ENCODE results near the gene C11orf98. TPM values are rescaled to one million over a fixed set of nuclear protein-coding genes. Genes with fewer than 3 reads are reported as not detected.
A peak's percentile ranks its signal among the peaks of the same experiment; 100 is the strongest.

Gene C11orf98
- polyA plus RNA-seq, 1 donor from 2014 or later, result 92.0 TPM

GRCh38 chr11:62673196-62673525 is 8.2 kb upstream of the C11orf98 start:
- TF ChIP-seq MXI1 (conservative IDR thresholded peaks at IDR 0.05; ENCODE audit: poor library complexity, severe bottlenecking) (no peak), EP300 (conservative IDR thresholded peaks at IDR 0.05; ENCODE audit: poor library complexity, severe bottlenecking) (no peak), SMC3 (conservative IDR thresholded peaks at IDR 0.05; ENCODE audit: poor library complexity) (no peak), TAF1 (IDR thresholded peaks at IDR 0.05; ENCODE audit: low read depth) (no peak), EZH2 (IDR thresholded peaks at IDR 0.05; ENCODE audit: borderline replicate concordance, insufficient read depth, low read length, poor library complexity, severe bottlenecking) (no peak), RAD21 (conservative IDR thresholded peaks at IDR 0.05) (no peak), POLR2AphosphoS5 (IDR thresholded peaks at IDR 0.05) (no peak)
- TF ChIP-seq, protein P1, sequence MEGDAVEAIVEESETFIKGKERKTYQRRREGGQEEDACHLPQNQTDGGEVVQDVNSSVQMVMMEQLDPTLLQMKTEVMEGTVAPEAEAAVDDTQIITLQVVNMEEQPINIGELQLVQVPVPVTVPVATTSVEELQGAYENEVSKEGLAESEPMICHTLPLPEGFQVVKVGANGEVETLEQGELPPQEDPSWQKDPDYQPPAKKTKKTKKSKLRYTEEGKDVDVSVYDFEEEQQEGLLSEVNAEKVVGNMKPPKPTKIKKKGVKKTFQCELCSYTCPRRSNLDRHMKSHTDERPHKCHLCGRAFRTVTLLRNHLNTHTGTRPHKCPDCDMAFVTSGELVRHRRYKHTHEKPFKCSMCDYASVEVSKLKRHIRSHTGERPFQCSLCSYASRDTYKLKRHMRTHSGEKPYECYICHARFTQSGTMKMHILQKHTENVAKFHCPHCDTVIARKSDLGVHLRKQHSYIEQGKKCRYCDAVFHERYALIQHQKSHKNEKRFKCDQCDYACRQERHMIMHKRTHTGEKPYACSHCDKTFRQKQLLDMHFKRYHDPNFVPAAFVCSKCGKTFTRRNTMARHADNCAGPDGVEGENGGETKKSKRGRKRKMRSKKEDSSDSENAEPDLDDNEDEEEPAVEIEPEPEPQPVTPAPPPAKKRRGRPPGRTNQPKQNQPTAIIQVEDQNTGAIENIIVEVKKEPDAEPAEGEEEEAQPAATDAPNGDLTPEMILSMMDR (IDR thresholded peaks at IDR 0.05; ENCODE audit: poor library complexity, severe bottlenecking), result no peak
- TF ChIP-seq, protein P2, sequence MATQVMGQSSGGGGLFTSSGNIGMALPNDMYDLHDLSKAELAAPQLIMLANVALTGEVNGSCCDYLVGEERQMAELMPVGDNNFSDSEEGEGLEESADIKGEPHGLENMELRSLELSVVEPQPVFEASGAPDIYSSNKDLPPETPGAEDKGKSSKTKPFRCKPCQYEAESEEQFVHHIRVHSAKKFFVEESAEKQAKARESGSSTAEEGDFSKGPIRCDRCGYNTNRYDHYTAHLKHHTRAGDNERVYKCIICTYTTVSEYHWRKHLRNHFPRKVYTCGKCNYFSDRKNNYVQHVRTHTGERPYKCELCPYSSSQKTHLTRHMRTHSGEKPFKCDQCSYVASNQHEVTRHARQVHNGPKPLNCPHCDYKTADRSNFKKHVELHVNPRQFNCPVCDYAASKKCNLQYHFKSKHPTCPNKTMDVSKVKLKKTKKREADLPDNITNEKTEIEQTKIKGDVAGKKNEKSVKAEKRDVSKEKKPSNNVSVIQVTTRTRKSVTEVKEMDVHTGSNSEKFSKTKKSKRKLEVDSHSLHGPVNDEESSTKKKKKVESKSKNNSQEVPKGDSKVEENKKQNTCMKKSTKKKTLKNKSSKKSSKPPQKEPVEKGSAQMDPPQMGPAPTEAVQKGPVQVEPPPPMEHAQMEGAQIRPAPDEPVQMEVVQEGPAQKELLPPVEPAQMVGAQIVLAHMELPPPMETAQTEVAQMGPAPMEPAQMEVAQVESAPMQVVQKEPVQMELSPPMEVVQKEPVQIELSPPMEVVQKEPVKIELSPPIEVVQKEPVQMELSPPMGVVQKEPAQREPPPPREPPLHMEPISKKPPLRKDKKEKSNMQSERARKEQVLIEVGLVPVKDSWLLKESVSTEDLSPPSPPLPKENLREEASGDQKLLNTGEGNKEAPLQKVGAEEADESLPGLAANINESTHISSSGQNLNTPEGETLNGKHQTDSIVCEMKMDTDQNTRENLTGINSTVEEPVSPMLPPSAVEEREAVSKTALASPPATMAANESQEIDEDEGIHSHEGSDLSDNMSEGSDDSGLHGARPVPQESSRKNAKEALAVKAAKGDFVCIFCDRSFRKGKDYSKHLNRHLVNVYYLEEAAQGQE (IDR thresholded peaks at IDR 0.05; ENCODE audit: borderline replicate concordance), result no peak
- Histone ChIP-seq H3K4me2 (ENCODE audit: low read length) (no peak overlapping the region), H3K36me3 (ENCODE audit: insufficient read depth, low read length) (no peaks in the 10 kb centered on the region), H3K79me2 (replicated peaks; ENCODE audit: insufficient read depth, low read length) (peaks cover 6% of the 10 kb centered on the region), H3K9ac (ENCODE audit: low read length) (no peak overlapping the region), H2AFZ (ENCODE audit: low read depth, low read length) (no peak overlapping the region), H3K9me2 (ENCODE audit: insufficient read depth, low read length) (no peaks in the 10 kb centered on the region), H3K27ac (ENCODE audit: low read length) (no peak overlapping the region), H3K4me3 (ENCODE audit: low read length) (no peak overlapping the region), H3K9me3 (ENCODE audit: low read length) (no peaks in the 10 kb centered on the region), H4K20me1 (ENCODE audit: insufficient read depth) (no peaks in the 10 kb centered on the region), H3F3A (ENCODE audit: insufficient read depth, low read length, poor library complexity, severe bottlenecking) (no peaks in the 10 kb centered on the region), H3K27me3 (ENCODE audit: insufficient read depth, low read depth, low read length) (no peaks in the 10 kb centered on the region)

DNA sequence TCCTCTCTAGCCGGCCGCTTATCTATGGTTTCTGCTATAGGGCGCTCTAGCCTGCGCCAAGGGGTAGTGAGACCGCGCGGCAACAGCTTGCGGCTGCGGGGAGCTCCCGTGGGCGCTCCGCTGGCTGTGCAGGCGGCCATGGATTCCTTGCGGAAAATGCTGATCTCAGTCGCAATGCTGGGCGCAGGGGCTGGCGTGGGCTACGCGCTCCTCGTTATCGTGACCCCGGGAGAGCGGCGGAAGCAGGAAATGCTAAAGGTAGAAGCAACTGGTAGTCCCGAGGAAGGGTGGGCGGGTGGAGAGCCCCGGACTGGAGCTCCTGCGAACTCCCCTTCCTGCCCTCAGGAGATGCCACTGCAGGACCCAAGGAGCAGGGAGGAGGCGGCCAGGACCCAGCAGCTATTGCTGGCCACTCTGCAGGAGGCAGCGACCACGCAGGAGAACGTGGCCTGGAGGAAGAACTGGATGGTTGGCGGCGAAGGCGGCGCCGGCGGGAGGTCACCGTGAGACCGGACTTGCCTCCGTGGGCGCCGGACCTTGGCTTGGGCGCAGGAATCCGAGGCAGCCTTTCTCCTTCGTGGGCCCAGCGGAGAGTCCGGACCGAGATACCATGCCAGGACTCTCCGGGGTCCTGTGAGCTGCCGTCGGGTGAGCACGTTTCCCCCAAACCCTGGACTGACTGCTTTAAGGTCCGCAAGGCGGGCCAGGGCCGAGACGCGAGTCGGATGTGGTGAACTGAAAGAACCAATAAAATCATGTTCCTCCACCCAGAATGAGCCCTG is 6.8 kb upstream of the C11orf98 start, which contains the start of the genes LBHD1 and UQCC3:
TSS of gene LBHD1 (minus strand) at position 660 of the 782 bp plus-strand sequence. CDS start 2,236 bp downstream, outside the sequence.
TSS of gene UQCC3 (plus strand) at position 66 of the 782 bp plus-strand sequence. CDS start at position 139, 73 bp downstream.
- H2AFZ ChIP-seq (ENCODE audit: low read depth, low read length), result peak within 1 kb of the TSS; percentile 77
- H3K4me3 ChIP-seq (ENCODE audit: low read length), result peak within 1 kb of the TSS; percentile 89
- H4K20me1 ChIP-seq (ENCODE audit: insufficient read depth), result no peaks in the 10 kb centered on the region
- H3K27me3 ChIP-seq (ENCODE audit: insufficient read depth, low read depth, low read length), result no peaks in the 10 kb centered on the region
- H3F3A ChIP-seq (ENCODE audit: insufficient read depth, low read length, poor library complexity, severe bottlenecking), result no peaks in the 10 kb centered on the region
- H3K9me3 ChIP-seq (ENCODE audit: low read length), result no peaks in the 10 kb centered on the region
- TF ChIP-seq RAD21 (conservative IDR thresholded peaks at IDR 0.05), result peak; percentile 37
- peak; percentile 71 for TF ChIP-seq POLR2AphosphoS5 (IDR thresholded peaks at IDR 0.05)
- TF ChIP-seq EZH2 (IDR thresholded peaks at IDR 0.05; ENCODE audit: borderline replicate concordance, insufficient read depth, low read length, poor library complexity, severe bottlenecking), result no peak
- TF ChIP-seq MXI1 (conservative IDR thresholded peaks at IDR 0.05; ENCODE audit: poor library complexity, severe bottlenecking), result peak; percentile 72
- TF ChIP-seq, protein P2 (IDR thresholded peaks at IDR 0.05; ENCODE audit: borderline replicate concordance), result peak; percentile 44
- TF ChIP-seq EP300 (conservative IDR thresholded peaks at IDR 0.05; ENCODE audit: poor library complexity, severe bottlenecking), result peak; percentile 37
- TF ChIP-seq, protein P1 (IDR thresholded peaks at IDR 0.05; ENCODE audit: poor library complexity, severe bottlenecking), result peak; percentile 19
- TF ChIP-seq TAF1 (IDR thresholded peaks at IDR 0.05; ENCODE audit: low read depth), result peak; percentile 85
- TF ChIP-seq SMC3 (conservative IDR thresholded peaks at IDR 0.05; ENCODE audit: poor library complexity), result peak; percentile 46
- no peaks in the 10 kb centered on the region for H3K9me2 ChIP-seq (ENCODE audit: insufficient read depth, low read length)
- peak within 1 kb of the TSS; percentile 86 for H3K27ac ChIP-seq (ENCODE audit: low read length)
- peak within 1 kb of the TSS; percentile 82 for H3K9ac ChIP-seq (ENCODE audit: low read length)
- peak within 1 kb of the TSS; percentile 99 for H3K4me2 ChIP-seq (ENCODE audit: low read length)
- no peaks in the 10 kb centered on the region for H3K36me3 ChIP-seq (ENCODE audit: insufficient read depth, low read length)
- peaks cover 6% of the 10 kb centered on the region for H3K79me2 ChIP-seq (replicated peaks; ENCODE audit: insufficient read depth, low read length)

All from neural cell (in vitro differentiated cells).